GM04504 (cell line): ENCODE data around the gene PDE2A.
A peak's percentile ranks its signal among the peaks of the same experiment; 100 is the strongest.

Experiments
- DNase-seq: peaks from one replicate; pipeline ENCODE4 v3.0.0-alpha.2; 2012; ENCODE audit warnings: low read depth

Gene PDE2A

GRCh38 chr11:72704783-72705265 is 30.6 kb upstream of the PDE2A start:
- DNase-seq, result no peak

GRCh38 chr11:72704028-72704782 is 30.0 kb upstream of the PDE2A start:
- DNase-seq, result no peak

GRCh38 chr11:72703267-72704008 is 29.2 kb upstream of the PDE2A start:
- peak; percentile 78 for DNase-seq

GRCh38 chr11:72702577-72703241 is 28.5 kb upstream of the PDE2A start:
- DNase-seq, result no peak

GRCh38 chr11:72702096-72702495 is 27.9 kb upstream of the PDE2A start:
- DNase-seq, result no peak

GRCh38 chr11:72701466-72701865 is 27.2 kb upstream of the PDE2A start:
- no peak for DNase-seq

GRCh38 chr11:72700146-72700545 is 25.9 kb upstream of the PDE2A start:
- peak; percentile 44 for DNase-seq

GRCh38 chr11:72697814-72698213 is 23.6 kb upstream of the PDE2A start:
- no peak for DNase-seq

- DNase-seq, result no peak
Observed at GRCh38 chr11:72696866-72697700, 22.9 kb upstream of the PDE2A start.

- DNase-seq, result no peak
Observed at GRCh38 chr11:72695354-72695753, 21.1 kb upstream of the PDE2A start.

GRCh38 chr11:72693271-72693968 is 19.2 kb upstream of the PDE2A start:
- DNase-seq, result no peak

- DNase-seq, result no peak
Observed at GRCh38 chr11:72692498-72693237, 18.4 kb upstream of the PDE2A start.

- no peak for DNase-seq
Observed at GRCh38 chr11:72690166-72690565, 15.9 kb upstream of the PDE2A start.

- DNase-seq, result no peak
Observed at GRCh38 chr11:72688929-72689328, 14.7 kb upstream of the PDE2A start.

GRCh38 chr11:72688486-72688885 is 14.3 kb upstream of the PDE2A start:
- DNase-seq, result no peak

GRCh38 chr11:72687326-72687725 is 13.1 kb upstream of the PDE2A start:
- no peak for DNase-seq

- no peak for DNase-seq
Observed at GRCh38 chr11:72686639-72687220, 12.5 kb upstream of the PDE2A start.

- DNase-seq, result no peak
Observed at GRCh38 chr11:72685560-72686480, 11.6 kb upstream of the PDE2A start.
